Aorta (tissue), 5 donors: ENCODE results near the gene C11orf24. TPM values are rescaled to one million over a fixed set of nuclear protein-coding genes. Genes with fewer than 3 reads are reported as not detected.
A peak's percentile ranks its signal among the peaks of the same experiment; 100 is the strongest.
"Not testable (repeated sequence)": the region's sequence is repeated elsewhere in the genome, so short reads cannot be mapped to it uniquely, and the experiment has no call there.

ENCODE experiments used
- ATAC-seq: fragments of 200-7000 bp; cut with Tn5 transposase; one replicate; pipeline ENCODE4 v1.9.1; 2022; ENCODE audit warnings: moderate library complexity; ENCODE audit not compliant: low FRiP score
- DNase-seq, 2 donors: peaks; one replicate each; pipeline ENCODE4 v3.0.0-alpha.2; 2020
- H3K27ac ChIP-seq, 2 donors: one replicate each; pipeline ENCODE4 v1.5.1; 2013; ENCODE audit warnings: low read length in 2 of 2, mild to moderate bottlenecking in 2 of 2, moderate library complexity in 2 of 2, control low read depth in 1 of 2, inconsistent platforms in 1 of 2, low read depth in 1 of 2
- H3K27me3 ChIP-seq, 2 donors: one replicate each; pipeline ENCODE4 v1.6.1; 2013; ENCODE audit warnings: control low read depth in 1 of 2, low read length in 1 of 2, mild to moderate bottlenecking in 1 of 2, moderate library complexity in 1 of 2; ENCODE audit not compliant: insufficient read depth in 2 of 2, control insufficient read depth in 1 of 2
- H3K36me3 ChIP-seq, 2 donors: one replicate each; pipeline ENCODE4 v1.6.1; 2013; ENCODE audit warnings: control low read depth in 1 of 2, low read length in 1 of 2, mild to moderate bottlenecking in 1 of 2; ENCODE audit not compliant: insufficient read depth in 2 of 2, control insufficient read depth in 1 of 2
- H3K4me1 ChIP-seq, 2 donors: one replicate each; pipeline ENCODE4 v1.6.1; 2013; ENCODE audit warnings: low read length in 2 of 2, control low read depth in 1 of 2, mild to moderate bottlenecking in 1 of 2, moderate library complexity in 1 of 2; ENCODE audit not compliant: insufficient read depth in 2 of 2, control insufficient read depth in 1 of 2
- H3K4me3 ChIP-seq, 2 donors: one replicate each; pipeline ENCODE4 v1.5.1; 2013; ENCODE audit warnings: low read length in 2 of 2, control low read depth in 1 of 2, mild to moderate bottlenecking in 1 of 2
- H3K9me3 ChIP-seq: one replicate; pipeline ENCODE4 v1.6.1; 2013; ENCODE audit warnings: mild to moderate bottlenecking, low read length; ENCODE audit not compliant: control insufficient read depth
- WGBS, 2 donors: extraction: QIAGEN DNeasy Blood & Tissue Kit; methylation state at CpG; one replicate each; pipeline ENCODE4 v1.1.7; 2013; 5-methylcytosine and 5-hydroxymethylcytosine counted together
- intact Hi-C, 2 donors: fragments of 100-400 bp; cut with DNase I; formaldehyde crosslinking; loops; one replicate each; pipeline versions ENCODE4 v1.14.2 to v1.15.0; 2022
- polyA plus RNA-seq, 2 donors: library from polyadenylated mRNA; stranded (reverse); fragments of 200-250 nt; gene quantifications; one replicate each; pipeline ENCODE4 v1.2.3, GENCODE V29; 2013
- total RNA-seq, 2 donors: library from RNA; stranded (reverse); fragmentation: NEBNext Ultra II Directional; extraction: Animal tissue kit (Norgen Biotek cat#: 25700); gene quantifications; one replicate each; pipeline ENCODE4 v1.2.1, GENCODE V29; 2021
- donor health status: healthy with polysubstance abuse.
- donor health status: Bipolar disorder and iron deficiency.
- donor health status: DM: no; HTN: no; CAD: no.
- donor health status: DM: no; HTN: no; CAD: no.
- donor health status: DM: yes; HTN: yes; CAD: no.

C11orf24 gene
- total and polyA plus RNA-seq, 4 donors = 37.7 to 65.5 (median 44.0) TPM

DNA sequence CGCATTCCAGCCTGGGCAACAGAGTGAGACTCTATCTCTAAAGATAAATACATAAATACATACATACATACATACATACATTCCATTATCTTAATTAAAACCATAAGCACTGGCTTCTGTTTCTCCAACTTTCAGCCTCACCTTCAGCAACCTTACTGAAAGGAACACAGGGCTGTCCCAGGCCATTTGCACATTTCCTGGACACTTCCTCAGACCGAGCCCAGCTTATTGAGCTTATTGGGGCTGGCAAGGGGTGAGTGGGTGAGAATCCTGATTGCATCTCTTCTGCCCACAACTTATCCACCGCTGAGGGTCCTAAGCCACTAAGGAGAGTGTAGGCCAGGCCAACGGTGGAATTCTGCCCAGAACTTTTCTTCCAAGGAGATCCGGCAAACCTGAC lies 24.2 kb upstream of the C11orf24 start:
- no peaks in the 10 kb centered on the region for H3K36me3 ChIP-seq
- H3K4me1 ChIP-seq = no peaks in the 10 kb centered on the region
- no peak overlapping the region for H3K4me3 ChIP-seq
- H3K27me3 ChIP-seq = no peaks in the 10 kb centered on the region
- intact Hi-C loops = loop anchor here (2.0 to 10.0 kb wide), 3 partner anchors 39 to 149 kb away; no protein-coding TSS in a partner anchor
- 93 to 94% methylated on average over 5 of the region's 5 CpGs for WGBS, 2 donors
- H3K27ac ChIP-seq = no peak overlapping the region
- DNase-seq (no peak), ATAC-seq (no peak)
- H3K9me3 ChIP-seq = no peaks in the 10 kb centered on the region

DNA sequence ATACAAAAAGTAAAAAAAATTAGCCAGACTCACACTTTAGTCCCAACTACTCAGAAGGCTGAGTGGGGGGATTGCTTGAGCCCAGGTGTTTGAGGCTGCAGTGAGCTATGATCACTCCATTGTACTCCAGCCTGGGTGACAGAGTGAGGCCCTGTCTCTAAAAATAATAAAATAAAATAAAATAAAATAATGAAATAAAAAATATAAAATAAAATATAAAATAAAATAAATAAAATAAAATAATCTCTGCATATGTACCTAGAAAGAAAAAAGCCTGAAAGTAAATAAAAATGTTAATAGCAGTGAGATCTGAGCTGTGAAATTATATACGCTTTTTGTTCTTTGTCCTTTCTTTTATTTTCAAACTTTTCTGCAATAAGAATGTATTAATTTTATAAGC lies 23.5 kb upstream of the C11orf24 start:
- intact Hi-C loops = loop anchor here (5.0 to 10.0 kb wide), 2 partner anchors 87 to 150 kb away; no protein-coding TSS in a partner anchor
- ATAC-seq (no peak), DNase-seq (no peak)
- H3K9me3 ChIP-seq = no peaks in the 10 kb centered on the region
- WGBS, 2 donors = 95 to 96% methylated on average over 1 of the region's 1 CpG
- no peaks in the 10 kb centered on the region for H3K36me3 ChIP-seq
- no peak overlapping the region for H3K27ac ChIP-seq
- no peak overlapping the region for H3K4me3 ChIP-seq
- no peaks in the 10 kb centered on the region for H3K27me3 ChIP-seq
- no peaks in the 10 kb centered on the region for H3K4me1 ChIP-seq

- Histone ChIP-seq H3K36me3 (no peaks in the 10 kb centered on the region), H3K9me3 (no peaks in the 10 kb centered on the region), H3K27me3 (no peaks in the 10 kb centered on the region), H3K4me3 (no peak overlapping the region), H3K4me1 (no peaks in the 10 kb centered on the region), H3K27ac (no peak overlapping the region)
- intact Hi-C loops = loop anchor here in 1 of 2 donors (10.0 kb wide), 1 partner anchor 151 kb away; no protein-coding TSS in a partner anchor
- ATAC-seq = no peak
- 77 to 84% methylated on average over 2 of the region's 2 CpGs for WGBS, 2 donors
- no peak for DNase-seq
Measured at GRCh38 chr11:68293708-68294107, 21.9 kb upstream of the C11orf24 start.

- no peaks in the 10 kb centered on the region for H3K27me3 ChIP-seq
- intact Hi-C loops = no loop called here
- H3K4me3 ChIP-seq = no peak overlapping the region
- no peak for DNase-seq
- H3K4me1 ChIP-seq = no peaks in the 10 kb centered on the region
- no peak overlapping the region for H3K27ac ChIP-seq
- H3K36me3 ChIP-seq = no peaks in the 10 kb centered on the region
- H3K9me3 ChIP-seq = no peaks in the 10 kb centered on the region
- no peak for ATAC-seq
- 98% methylated on average over 2 of the region's 2 CpGs for WGBS, 2 donors
Measured at GRCh38 chr11:68289456-68289855, 17.7 kb upstream of the C11orf24 start.

DNA sequence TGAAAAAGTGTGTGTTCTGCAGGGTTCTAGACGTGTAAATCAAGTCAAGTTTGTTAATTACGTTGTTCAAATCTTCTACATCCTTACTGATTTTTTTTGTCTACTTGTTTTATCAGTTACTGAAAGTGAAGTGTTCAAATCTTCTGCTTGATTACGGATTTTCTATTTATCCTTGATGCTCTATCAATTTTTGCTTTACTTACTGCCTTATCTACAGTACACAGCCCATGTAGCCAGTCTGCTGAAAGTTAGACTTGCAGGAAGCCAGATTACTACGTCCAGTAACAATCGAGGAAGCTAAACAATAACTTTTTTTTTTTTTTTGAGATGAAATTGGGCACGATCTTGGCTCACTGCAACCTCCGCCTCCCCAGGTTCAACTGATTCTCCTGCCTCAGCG lies 15.6 kb upstream of the C11orf24 start:
- 82 to 85% methylated on average over 8 of the region's 8 CpGs for WGBS, 2 donors
- DNase-seq = no peak
- Histone ChIP-seq H3K9me3 (no peaks in the 10 kb centered on the region), H3K27ac (no peak overlapping the region), H3K4me1 (no peaks in the 10 kb centered on the region), H3K27me3 (no peaks in the 10 kb centered on the region), H3K36me3 (no peaks in the 10 kb centered on the region), H3K4me3 (no peak overlapping the region)
- no peak for ATAC-seq
- intact Hi-C loops = no loop called here

GRCh38 chr11:68284588-68284987 lies 12.8 kb upstream of the C11orf24 start:
- H3K27ac ChIP-seq, DNase-seq, H3K9me3 ChIP-seq, ATAC-seq, H3K27me3 ChIP-seq, H3K4me3 ChIP-seq, H3K36me3 ChIP-seq, H3K4me1 ChIP-seq, intact Hi-C loops: not testable (repeated sequence)
- 96 to 97% methylated on average over 3 of the region's 3 CpGs for WGBS, 2 donors

- no peaks in the 10 kb centered on the region for H3K9me3 ChIP-seq
- no peaks in the 10 kb centered on the region for H3K4me1 ChIP-seq
- no peaks in the 10 kb centered on the region for H3K36me3 ChIP-seq
- no peak overlapping the region for H3K27ac ChIP-seq
- no peaks in the 10 kb centered on the region for H3K27me3 ChIP-seq
- 91 to 92% methylated on average over 14 of the region's 14 CpGs for WGBS, 2 donors
- no peak overlapping the region for H3K4me3 ChIP-seq
- intact Hi-C loops = no loop called here
- peak in 1 of 2 donors; percentile 38 for DNase-seq
- no peak for ATAC-seq
Measured at GRCh38 chr11:68282861-68283230, 11.1 kb upstream of the C11orf24 start.

DNA sequence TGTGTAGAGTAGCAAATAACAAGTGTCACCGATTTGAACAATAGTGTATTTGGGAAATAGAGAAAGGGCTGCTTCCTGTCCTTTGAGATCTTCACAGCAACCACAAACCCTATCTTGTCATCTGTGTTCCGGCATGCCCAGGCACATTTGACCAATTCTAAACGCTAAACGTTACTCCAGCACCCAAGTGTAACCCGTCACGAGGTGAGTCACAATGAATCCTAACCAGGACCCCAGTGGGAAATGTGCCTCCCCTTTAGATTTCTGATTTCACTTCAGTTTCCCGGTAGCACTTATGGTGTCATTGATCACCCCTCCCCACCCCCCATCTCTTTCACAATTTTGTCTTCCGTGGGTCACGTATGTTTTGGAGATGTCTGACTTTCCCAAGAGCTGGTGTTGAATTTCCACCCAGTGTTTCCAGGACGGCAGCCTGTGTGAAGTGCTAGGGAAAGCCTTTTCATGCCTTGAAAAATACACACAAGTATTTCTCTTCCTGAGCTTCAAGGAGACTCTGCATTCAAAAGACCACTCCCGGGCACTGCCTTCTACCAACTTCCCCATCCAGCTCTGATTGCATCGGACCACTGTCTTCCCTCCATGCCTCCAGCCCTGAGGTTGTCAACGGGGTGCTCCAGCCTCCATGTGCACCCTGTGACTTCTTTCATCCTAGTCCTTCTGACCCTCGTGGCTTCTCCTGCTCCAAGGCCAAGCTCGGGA lies 10.5 kb upstream of the C11orf24 start:
- H3K27me3 ChIP-seq = no peaks in the 10 kb centered on the region
- H3K9me3 ChIP-seq = no peaks in the 10 kb centered on the region
- intact Hi-C loops = no loop called here
- no peak overlapping the region for H3K27ac ChIP-seq
- DNase-seq (peak in 1 of 2 donors; percentile 29), ATAC-seq (no peak)
- WGBS, 2 donors = 73 to 74% methylated on average over 15 of the region's 15 CpGs
- no peaks in the 10 kb centered on the region for H3K36me3 ChIP-seq
- H3K4me3 ChIP-seq = no peak overlapping the region
- no peaks in the 10 kb centered on the region for H3K4me1 ChIP-seq

DNA sequence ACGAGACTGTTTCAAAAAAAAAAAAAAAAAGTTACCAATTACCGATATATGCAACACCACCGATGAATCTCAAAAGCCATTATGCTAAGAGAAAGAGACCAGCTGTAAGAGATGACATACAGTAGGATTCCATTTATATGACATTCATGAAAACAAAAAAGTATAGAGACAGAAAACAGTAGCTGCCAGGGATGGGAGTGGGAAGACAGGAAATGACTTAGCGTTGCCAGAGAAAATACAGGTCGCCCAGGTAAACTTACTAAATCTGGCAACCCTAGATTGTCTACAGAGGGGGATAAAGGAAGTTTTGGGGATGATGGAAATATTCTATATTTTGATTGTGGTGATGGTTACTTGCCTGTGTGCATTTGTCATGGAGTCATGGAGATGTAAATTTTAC lies 7.9 kb upstream of the C11orf24 start:
- 82 to 85% methylated on average over 5 of the region's 5 CpGs for WGBS, 2 donors
- Histone ChIP-seq H3K4me3 (no peak overlapping the region), H3K27ac (no peak overlapping the region), H3K27me3 (no peaks in the 10 kb centered on the region), H3K9me3 (no peaks in the 10 kb centered on the region), H3K36me3 (no peaks in the 10 kb centered on the region), H3K4me1 (no peaks in the 10 kb centered on the region)
- DNase-seq (no peak), ATAC-seq (no peak)
- intact Hi-C loops = loop anchor here in 1 of 2 donors (10.0 kb wide), 1 partner anchor 65 kb away; the partner anchor contains the start of gene KMT5B
